K562 (cell line): Measurements from ENCODE around the gene PDCD6IP. TPM values are rescaled to one million over a fixed set of nuclear protein-coding genes. Genes with fewer than 3 reads are reported as not detected.
A peak's percentile ranks its signal among the peaks of the same experiment; 100 is the strongest.

Experiments used
- BRD9 ChIP-seq: fragments of 450-650 bp; IDR thresholded peaks from 2 replicates; pipeline ENCODE4 v1.6.1; 2018; ENCODE audit warnings: low read depth; ENCODE audit not compliant: partially characterized antibody
- CHD1 ChIP-seq: fragments of 200-600 bp; sonication (generic); IDR thresholded peaks from one replicate; pipeline ENCODE4 v1.6.1; 2012; ENCODE audit warnings: mild to moderate bottlenecking, moderate library complexity, low read length, inconsistent platforms
- CHD7 ChIP-seq: fragments of 200-600 bp; sonication (generic); IDR thresholded peaks from one replicate; pipeline ENCODE4 v1.6.1; 2012; ENCODE audit warnings: mild to moderate bottlenecking, low read depth, low read length, inconsistent platforms
- CTCF ChIP-seq, 3 experiments: IDR thresholded peaks in 2 of 3; conservative IDR thresholded peaks in 1 of 3; 2 replicates each; pipeline ENCODE4 v1.5.1; 2011 to 2012; ENCODE audit warnings: low read length in 3 of 3, mild to moderate bottlenecking in 3 of 3, control low read depth in 2 of 3, improper control_type of control experiment in 1 of 3, inconsistent platforms in 1 of 3, low read depth in 1 of 3, mixed read lengths in 1 of 3, moderate library complexity in 1 of 3; ENCODE audit not compliant: insufficient read depth in 2 of 3
- E2F3 ChIP-seq: fragments of 250-450 bp; sonication (Bioruptor Pico); IDR thresholded peaks from 2 replicates; pipeline ENCODE4 v1.4.0; 2020; ENCODE audit warnings: mild to moderate bottlenecking
- ETS2 ChIP-seq: IDR thresholded peaks from 2 replicates; pipeline ENCODE4 v1.6.1; 2016; ENCODE audit warnings: borderline replicate concordance, missing genetic modification characterization, mild to moderate bottlenecking, moderate library complexity, missing compliant biosample characterization; ENCODE audit not compliant: poor library complexity, severe bottlenecking
- GTF2E2 ChIP-seq: fragments of 200-800 bp; sonication (Bioruptor generic); IDR thresholded peaks from 2 replicates; pipeline ENCODE4 v1.6.1; 2016; ENCODE audit warnings: missing genetic modification characterization, missing compliant biosample characterization
- HLTF ChIP-seq: fragments of 450-650 bp; IDR thresholded peaks from 2 replicates; pipeline ENCODE4 v1.6.1; 2016
- ZKSCAN8 ChIP-seq: fragments of 200-800 bp; sonication (Bioruptor generic); IDR thresholded peaks from 2 replicates; pipeline ENCODE4 v1.6.1; 2016; ENCODE audit warnings: missing genetic modification characterization, missing compliant biosample characterization
- polyA plus RNA-seq, 8 experiments: library from polyadenylated mRNA; depleted of rRNA in 4 of 8; stranded (reverse) in 5 of 8; unstranded in 3 of 8; fragments of >200 nt; fragmentation: Nextera tagmentation in 2 of 8; fragmentation: Illumina TruSeq in 1 of 8; extraction: Ambion mirVana in 2 of 8; extraction: Trizol in 1 of 8; gene quantifications; 2 replicates each; pipeline versions ENCODE4 v1.2.1 to v1.2.3, GENCODE V29; 2011 to 2014; ENCODE audit warnings: inconsistent platforms in 1 of 8, missing spikeins in 1 of 8
- total RNA-seq, 7 experiments: library from RNA; depleted of rRNA in 6 of 7; stranded (reverse); fragments of >200 nt in 6 of 7; fragmentation: Illumina TruSeq in 2 of 7; extraction: Trizol in 2 of 7; gene quantifications; 2 replicates each; pipeline versions ENCODE4 v1.2.1 to v1.2.3, GENCODE V29; 2011 to 2021; ENCODE audit warnings: low replicate concordance in 1 of 7
- TF ChIP-seq, protein P1 (sequence below): fragments of 250-450 bp; sonication (Bioruptor Pico); IDR thresholded peaks from 2 replicates; pipeline ENCODE4 v1.5.1; 2021; ENCODE audit warnings: mild to moderate bottlenecking

PDCD6IP gene
- total and polyA plus RNA-seq, 9 of the 15 experiments (the other 6 are each of a cell fraction or from before 2014, with no cell fraction given): 40.2 to 302 (median 122) TPM

- TF ChIP-seq CHD7 (no peak), E2F3 (CRISPR knock-in tag) (no peak), BRD9 (peak; percentile 93), ETS2 (no peak), ZKSCAN8 (CRISPR knock-in tag) (peak; percentile 87), CTCF (IDR thresholded peaks at IDR 0.05 in 2 of 3, conservative IDR thresholded peaks at IDR 0.05 in 1 of 3; ENCODE audit: insufficient read depth in 2 of 3, low read depth in 1 of 3, low read length in 3 of 3) (peak in 1 of 3 experiments; percentile 11; a peak in 1 of 6 replicates), CHD1 (no peak), GTF2E2 (tag) (no peak; the same call in 1 of the 2 replicates), HLTF (peak; percentile 97)
- TF ChIP-seq, protein P1, sequence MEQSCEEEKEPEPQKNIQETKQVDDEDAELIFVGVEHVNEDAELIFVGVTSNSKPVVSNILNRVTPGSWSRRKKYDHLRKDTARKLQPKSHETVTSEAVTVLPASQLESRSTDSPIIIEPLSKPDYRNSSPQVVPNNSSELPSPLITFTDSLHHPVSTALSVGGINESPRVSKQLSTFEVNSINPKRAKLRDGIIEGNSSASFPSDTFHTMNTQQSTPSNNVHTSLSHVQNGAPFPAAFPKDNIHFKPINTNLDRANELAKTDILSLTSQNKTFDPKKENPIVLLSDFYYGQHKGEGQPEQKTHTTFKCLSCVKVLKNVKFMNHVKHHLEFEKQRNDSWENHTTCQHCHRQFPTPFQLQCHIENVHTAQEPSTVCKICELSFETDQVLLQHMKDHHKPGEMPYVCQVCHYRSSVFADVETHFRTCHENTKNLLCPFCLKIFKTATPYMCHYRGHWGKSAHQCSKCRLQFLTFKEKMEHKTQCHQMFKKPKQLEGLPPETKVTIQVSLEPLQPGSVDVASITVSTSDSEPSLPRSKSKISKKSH (CRISPR knock-in tag): no peak
These were observed 102.5 kb downstream of the PDCD6IP start (continued) for GRCh38 chr3:33900809-33901505.
